Measurements from ENCODE around the gene RPS21. TPM values are rescaled to one million over a fixed set of nuclear protein-coding genes. Genes with fewer than 3 reads are reported as not detected.

RPS21 gene
- total RNA-seq, 1 donor from 2014 or later = 693 TPM

- ATAC-seq (peak; percentile 70), DNase-seq (peak; percentile 94)
- intact Hi-C loops (cut with micrococcal nuclease) = no loop called here
Observed at GRCh38 chr20:62352402-62353288, 34.3 kb upstream of the RPS21 start.

DNA sequence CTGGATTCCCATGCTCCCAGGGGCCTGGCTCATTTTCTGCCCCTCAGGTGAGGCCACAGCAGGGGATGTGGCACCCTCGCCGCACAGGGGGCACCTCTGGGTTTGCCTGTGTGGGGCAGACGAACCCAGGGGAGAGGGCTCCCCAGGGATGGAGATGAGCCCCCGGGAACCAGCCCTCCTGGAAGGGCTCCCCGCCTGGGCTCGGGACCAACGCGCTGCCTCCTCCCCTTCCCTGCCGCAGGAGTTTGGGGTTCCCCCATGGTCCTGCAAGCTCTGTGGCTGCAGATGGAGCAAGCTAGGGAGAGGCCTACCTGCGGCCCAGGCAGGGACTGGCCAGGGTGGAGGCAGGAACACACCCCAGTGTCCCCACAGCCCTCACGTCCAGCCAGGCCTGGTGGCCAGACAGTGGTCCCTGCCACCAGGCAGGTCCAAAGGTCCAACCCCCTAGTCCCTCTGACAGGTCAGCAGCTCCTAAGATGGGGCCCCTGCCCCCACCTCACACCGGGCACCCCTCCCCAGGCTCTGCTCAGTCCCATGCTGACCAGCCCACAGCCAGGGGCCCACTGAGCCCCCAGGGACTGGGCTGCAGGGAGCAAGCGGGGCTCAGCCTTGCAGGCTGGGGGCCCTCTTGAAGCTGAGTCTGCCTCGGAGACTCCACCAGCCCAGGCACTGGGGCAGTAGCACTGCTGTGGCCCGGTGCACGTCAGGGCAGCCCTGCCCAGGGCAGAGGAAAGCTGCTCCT is 33.4 kb upstream of the RPS21 start:
- intact Hi-C loops (cut with micrococcal nuclease) = no loop called here
- ATAC-seq = no peak
- DNase-seq = peak; percentile 26

DNA sequence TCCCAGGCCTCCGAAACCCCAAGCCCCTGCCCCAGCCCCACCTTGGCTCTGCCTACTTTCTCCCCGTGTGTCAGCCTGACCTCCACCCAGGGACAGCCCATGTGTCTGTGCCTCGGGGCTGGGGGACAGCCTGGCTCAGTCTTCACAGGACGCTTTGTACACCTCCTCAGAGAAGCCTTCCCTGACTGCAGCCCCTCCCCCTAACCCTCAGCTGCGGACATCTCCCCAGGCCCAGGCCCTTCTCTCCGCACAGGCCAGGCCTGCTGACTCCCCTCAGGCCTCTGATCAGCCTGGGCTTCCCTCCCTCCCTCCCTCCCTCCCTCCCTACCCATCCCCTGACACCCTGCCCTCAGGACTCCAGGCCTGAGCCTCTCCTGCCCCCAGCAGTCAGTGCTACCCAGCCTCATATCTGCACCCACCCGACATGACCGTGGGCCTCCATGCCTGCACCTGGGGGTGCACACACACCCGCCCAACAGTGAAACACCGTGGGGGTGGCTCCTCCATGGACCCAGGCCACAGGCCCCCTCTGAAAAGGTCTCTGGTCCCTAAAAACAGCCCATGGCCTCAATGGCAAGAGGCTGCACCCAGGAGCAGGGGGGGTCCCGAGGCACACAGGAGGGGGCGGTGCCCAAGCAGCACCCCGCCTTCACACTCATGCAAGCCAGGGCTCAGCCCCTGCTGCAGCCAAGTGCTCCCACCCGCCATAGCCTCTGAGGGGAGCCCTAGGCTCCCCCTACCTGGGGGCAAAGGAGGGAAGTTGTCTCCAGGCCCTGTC is 32.7 kb upstream of the RPS21 start:
- intact Hi-C loops (cut with micrococcal nuclease) = no loop called here
- ATAC-seq (no peak), DNase-seq (peak; percentile 28)

DNA sequence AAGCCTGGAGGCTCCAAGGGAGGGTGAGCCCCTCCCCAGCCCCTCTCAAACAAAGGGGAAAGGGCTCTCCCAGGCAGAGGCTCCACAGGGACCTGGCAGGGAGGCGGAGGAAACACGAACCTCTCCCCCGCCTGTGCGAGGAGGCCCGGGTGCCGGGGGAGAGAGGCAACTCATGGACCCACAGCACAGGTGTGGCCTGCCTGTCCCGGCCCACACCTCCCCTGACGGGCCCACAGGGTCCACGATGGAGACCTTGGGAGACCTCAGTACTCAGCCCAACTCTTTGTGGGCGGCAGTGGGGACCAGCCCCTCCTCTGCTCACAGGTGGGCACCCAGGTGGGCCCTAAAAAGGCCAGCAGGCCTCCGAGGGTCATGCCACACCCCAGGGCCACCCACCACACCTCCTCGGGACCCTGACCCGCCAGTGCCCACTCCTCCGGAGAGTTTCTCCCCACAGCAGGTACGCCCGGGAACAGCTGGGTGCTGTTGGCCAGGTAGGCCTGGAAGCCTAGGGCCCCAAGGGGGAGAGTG is 32.0 kb upstream of the RPS21 start:
- peak; percentile 28 for DNase-seq
- ATAC-seq = no peak
- intact Hi-C loops (cut with micrococcal nuclease) = no loop called here

DNA sequence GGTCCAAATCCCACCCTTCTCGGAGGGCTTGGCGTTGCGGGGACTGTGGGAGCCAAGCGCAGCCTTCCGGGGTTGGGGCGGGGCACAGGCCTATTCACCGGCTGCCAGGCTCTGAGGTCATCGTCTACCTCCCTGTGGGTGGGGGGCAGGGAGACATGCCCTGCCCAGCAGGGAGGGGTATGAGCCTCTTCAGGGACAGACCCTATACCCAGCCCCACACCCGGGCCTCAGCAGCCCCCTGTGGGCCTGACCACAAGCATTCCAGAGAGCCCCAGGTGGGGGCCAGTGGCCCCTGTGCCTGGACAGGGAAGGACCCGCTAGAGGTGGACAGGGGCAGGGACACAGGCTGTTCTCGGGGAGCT is 31.4 kb upstream of the RPS21 start:
- peak; percentile 79 for DNase-seq
- intact Hi-C loops (cut with micrococcal nuclease) = no loop called here
- peak; percentile 50 for ATAC-seq

GRCh38 chr20:62355878-62356588 is 30.9 kb upstream of the RPS21 start:
- intact Hi-C loops (cut with micrococcal nuclease) = no loop called here
- peak; percentile 15 for ATAC-seq
- peak; percentile 77 for DNase-seq

DNA sequence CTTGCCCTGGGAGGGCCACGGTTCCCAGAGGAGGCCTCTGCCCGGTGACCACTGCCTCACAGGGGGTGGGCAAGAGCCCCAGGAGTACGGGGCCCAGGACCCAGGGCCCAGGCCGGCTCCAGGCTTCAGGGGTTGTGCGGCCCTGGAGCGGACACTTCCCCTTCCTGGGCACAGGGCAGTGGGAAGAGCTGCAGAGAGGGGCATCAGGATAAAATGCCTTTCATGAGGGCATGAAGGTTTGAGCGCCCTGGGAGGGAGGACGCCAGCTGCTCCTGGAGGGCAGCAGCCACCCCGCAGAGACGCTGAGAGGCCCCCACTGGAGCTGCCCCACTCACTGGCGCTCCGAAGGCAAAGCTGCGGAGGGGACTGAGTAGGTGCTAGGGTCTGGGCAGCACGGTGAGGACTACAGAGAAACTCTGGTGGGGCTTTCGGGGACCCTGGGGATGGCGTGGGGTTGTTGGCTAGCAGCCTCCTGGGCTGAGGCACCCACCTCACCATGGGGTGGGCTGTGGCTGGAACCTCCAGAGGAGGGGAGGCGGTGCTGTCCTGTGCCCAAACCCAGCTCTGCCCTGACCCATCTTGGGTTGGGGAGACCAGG is 30.2 kb upstream of the RPS21 start:
- peak; percentile 32 for DNase-seq
- no peak for ATAC-seq
- intact Hi-C loops (cut with micrococcal nuclease) = no loop called here

GRCh38 chr20:62357187-62357667 is 29.7 kb upstream of the RPS21 start:
- intact Hi-C loops (cut with micrococcal nuclease) = no loop called here
- DNase-seq = peak; percentile 79
- ATAC-seq = peak; percentile 35

DNA sequence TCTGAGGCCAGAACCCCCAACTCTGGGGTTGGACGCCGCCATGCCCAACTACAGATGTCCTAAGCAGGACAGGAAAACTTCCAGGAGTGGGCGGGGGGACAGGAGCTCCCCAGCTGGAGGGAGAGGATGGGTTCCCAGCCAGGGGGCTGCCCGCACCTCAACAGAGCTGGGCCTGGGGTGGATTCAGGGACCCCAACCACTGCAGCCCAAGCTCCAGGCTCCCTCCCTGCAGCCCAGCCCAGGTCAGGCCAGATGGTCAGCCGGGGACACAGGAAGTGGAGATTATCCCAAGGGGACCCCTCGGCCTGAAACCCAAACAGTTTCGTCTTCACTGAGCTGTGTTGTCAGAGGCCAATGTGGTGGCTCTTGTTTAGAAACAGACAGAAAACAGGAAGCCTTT is 29.2 kb upstream of the RPS21 start:
- DNase-seq = peak; percentile 51
- intact Hi-C loops (cut with micrococcal nuclease) = no loop called here
- no peak for ATAC-seq

DNA sequence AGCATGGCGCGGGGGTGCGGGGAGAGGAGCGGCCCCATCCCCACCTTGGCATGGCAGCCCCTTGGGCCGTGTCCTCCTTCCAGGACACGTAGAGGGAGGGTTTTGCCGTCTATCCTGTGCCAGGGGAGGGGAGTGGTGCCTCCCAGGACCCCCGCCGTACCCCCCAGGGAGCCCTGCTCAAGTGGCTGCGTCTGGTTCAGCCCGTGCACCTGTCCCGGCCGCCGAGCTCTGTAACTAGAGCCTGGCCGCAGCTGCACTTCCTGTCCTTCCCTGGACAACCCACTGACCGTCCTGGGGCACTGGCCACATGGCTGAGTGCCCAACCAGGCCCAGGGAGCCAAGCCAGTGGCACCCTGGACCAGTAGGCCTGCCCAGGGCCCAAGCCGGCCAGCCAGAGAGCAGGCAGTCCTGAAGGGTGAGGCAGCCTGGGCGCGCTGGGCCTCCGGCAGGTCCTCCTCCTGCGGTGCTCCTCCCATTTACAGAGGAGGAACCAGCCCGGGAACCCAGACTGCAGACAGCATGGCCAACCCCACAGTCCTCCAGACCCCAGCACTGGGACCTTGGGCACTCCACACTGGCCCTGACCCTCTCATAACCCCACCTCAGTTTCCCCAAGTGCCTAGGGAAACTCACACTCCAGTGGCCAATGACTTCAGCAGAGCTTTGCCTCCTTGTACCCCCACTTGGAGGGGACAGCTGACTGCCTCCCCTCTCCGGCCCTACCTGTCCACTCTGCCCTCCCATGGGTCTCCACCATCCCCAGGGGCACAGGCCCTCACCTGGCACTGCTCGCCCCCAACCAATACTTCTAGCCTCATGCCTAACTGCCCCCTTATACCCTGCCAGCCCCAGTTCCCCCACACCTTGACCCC is 28.5 kb upstream of the RPS21 start:
- peak; percentile 1 for ATAC-seq
- peak; percentile 70 for DNase-seq
- intact Hi-C loops (cut with micrococcal nuclease) = no loop called here

DNA sequence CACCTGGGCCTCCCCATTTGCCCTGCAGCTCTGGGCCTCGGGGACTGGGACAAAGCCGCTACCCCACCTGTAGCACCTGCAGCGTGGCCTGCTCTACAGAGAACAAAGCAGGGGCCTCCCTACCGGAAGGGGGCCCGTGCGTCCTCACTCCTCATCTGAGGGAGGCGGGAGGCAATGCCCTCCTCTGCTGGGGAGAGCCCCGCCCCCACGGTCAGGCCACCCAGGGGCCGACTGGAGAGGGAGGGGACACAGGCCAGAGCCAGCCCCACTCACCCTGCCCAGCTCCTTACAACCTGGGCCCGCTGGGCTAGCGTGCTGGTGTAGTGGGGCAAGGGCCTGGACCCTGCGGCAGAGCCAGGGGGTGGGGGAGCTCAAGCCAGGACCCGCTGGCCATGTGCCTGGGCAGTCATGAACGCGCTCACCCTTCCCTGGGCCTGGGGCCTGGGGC is 27.8 kb upstream of the RPS21 start:
- ATAC-seq = no peak
- DNase-seq = no peak
- intact Hi-C loops (cut with micrococcal nuclease) = no loop called here

DNA sequence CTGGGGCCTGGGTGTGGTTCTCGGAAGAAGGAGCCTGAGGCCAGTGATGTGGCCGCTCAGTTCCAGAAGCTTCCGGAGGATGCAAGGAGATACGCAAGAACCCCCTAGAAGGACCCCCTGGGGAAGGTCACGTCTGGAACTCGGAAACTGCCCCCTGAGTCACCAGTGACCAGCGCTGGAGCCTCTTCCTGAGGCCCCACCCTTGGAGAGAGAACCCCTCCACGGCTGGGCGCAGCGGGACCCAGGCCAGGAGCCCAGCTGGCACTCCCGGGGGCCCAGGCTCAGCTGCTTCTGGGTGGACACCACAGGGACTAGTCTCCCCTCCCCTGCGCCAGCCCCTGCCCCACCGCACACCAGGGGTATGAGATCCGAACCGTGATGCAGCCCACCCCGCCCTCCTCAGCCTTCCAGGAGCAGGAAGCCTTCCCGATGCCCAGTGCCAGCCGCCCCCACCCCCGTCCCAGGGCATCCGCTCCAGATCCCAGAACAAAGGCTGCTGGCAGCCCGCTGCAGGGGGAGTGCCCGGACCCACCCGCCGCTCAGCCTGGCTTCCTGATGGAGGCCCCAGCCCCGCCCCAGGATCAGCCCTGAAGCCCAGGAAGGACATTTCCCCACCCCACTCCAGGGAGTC is 27.3 kb upstream of the RPS21 start:
- ATAC-seq = no peak
- intact Hi-C loops (cut with micrococcal nuclease) = no loop called here
- peak; percentile 57 for DNase-seq

DNA sequence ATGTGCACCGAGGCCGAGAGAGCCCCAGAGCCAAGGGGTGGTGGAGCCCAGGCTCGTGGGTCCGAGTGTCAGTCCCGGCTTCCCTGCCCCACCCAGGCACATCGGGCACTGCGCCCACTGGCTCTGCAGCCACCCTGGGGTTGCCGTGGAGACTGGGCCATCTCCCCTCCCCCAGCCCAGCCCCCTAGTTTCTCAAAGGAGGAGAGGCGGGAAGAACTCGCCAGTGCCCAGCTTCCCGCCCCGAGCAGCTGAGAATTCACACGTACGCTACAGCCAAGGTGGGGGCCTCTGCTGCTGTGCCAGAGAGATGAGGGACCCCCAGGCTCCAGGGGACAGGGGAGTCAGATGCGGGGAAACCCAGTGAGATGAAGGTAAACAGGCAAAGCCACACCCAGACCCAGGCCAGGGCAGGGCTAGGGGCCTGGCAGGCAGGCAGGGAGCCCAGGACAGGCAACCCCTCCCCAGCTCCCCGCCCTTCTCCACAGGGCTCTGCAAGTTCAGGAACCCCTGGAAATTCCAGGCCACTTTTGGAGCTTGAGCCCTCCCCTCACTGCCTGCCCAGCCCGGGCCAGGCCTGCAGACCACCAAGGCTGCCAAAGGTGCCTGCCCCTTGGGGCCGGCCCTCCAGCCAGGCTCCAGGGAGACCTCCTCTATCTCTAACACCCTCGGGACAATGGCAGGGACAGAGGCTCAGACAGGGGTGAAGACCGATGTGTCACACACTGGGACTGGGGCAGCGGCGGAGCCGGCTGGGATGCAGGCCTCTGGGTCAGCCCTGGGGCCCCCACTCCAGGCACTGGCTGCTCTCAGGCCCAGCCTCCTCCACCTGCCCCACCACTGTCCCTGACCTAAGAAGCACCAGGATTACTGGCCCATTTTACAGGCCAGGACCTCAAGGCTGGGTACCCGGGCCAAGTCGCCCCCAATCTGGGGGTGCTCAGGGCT is 25.8 kb upstream of the RPS21 start:
- intact Hi-C loops (cut with micrococcal nuclease) = no loop called here
- peak; percentile 51 for DNase-seq
- no peak for ATAC-seq

DNA sequence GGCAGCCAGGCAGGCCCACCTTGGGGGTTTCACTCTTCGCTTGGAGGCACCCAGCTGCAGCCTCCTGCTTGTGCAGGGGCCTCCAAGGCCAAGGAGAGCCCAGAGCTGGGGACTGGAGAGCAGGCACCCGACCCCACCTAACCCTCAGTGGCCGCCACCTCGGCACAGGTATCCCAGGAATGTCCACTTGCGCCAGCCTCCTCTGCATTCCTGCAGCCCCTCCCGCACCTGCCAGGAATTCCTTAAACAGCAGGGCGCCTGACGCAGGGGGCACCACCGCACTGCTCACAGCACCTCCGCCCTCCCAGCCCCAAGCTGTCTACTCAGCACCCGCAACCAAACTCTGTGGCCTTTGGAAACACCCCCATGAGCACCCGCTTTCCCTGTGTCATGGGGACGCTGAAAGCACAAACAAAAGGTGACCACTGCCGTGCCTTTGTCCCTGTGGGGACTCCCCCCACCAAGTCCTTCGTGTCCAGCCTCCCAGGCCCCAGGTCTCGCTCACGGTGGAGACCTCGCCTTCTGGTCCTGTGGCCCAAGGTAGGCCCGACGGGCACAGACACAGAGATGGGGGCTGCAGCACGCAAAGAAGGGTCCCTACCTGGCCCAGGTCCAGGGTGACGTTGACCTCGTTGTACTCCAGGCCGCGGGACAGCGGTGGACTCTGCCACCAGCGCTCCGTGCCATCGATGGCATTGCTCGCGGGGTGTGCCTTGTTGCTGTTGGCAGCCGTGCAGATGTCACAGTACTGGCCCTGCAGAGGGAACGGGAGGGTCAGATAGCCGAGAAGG is 24.9 kb upstream of the RPS21 start:
- intact Hi-C loops (cut with micrococcal nuclease) = no loop called here
- ATAC-seq = peak; percentile 6
- DNase-seq = peak; percentile 63

DNA sequence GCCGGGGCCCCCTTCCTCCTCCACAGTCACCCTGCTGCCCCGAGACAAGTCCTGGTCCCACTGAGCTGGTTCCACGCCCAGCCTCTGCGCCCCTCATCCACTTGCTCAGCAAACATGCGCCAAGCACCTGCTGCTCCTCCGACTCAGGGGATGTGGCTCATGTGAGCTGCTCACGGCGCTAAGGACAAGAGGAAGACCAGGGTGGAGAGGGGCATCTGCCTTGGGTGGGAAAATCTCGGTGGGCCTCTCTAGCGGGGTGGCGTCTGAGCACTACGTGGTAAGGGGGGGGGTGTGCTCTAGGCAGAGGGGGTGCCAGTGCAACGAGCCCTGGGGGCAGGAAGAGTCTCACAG is 24.3 kb upstream of the RPS21 start:
- ATAC-seq (no peak), DNase-seq (no peak)
- intact Hi-C loops (cut with micrococcal nuclease) = no loop called here

Data from left ventricle myocardium superior (tissue), 1 donor.